WI38 (cell line): ENCODE data around the gene SDF2.
A peak's percentile ranks its signal among the peaks of the same experiment; 100 is the strongest.

Experiments
- H3K4me3 ChIP-seq: 2 replicates; pipeline ENCODE4 v1.5.1; 2011; ENCODE audit warnings: low read depth, mild to moderate bottlenecking, control low read depth, low read length
- CTCF ChIP-seq: IDR thresholded peaks from 2 replicates; pipeline ENCODE4 v1.5.1; 2012; ENCODE audit warnings: low read depth, mild to moderate bottlenecking, control low read depth, low read length

SDF2 gene

GRCh38 chr17:28644787-28645575 lies 16.7 kb downstream of the SDF2 start, which contains the start of gene BLTP2:
Gene BLTP2 (minus strand): TSS chr17:28645158. CDS start chr17:28645056, 102 bp downstream.
- peak within 1 kb of the TSS; percentile 92 for H3K4me3 ChIP-seq
- no peak for TF ChIP-seq CTCF

- peak; percentile 49 for TF ChIP-seq CTCF
- H3K4me3 ChIP-seq = peak overlapping the region; percentile 92
Measured at GRCh38 chr17:28643983-28644786, 17.5 kb downstream of the SDF2 start.

- H3K4me3 ChIP-seq = no peak overlapping the region
- TF ChIP-seq CTCF = no peak
Measured at GRCh38 chr17:28641579-28641978, 20.1 kb downstream of the SDF2 start.

GRCh38 chr17:28635506-28635905 lies 26.2 kb downstream of the SDF2 start:
- no peak overlapping the region for H3K4me3 ChIP-seq
- TF ChIP-seq CTCF = no peak

- no peak overlapping the region for H3K4me3 ChIP-seq
- TF ChIP-seq CTCF = no peak
Measured at GRCh38 chr17:28634206-28634865, 27.4 kb downstream of the SDF2 start.

GRCh38 chr17:28626818-28627217 lies 34.9 kb downstream of the SDF2 start:
- H3K4me3 ChIP-seq = no peak overlapping the region
- no peak for TF ChIP-seq CTCF
